GM18505 (cell line): ENCODE data around the gene SPPL3.
"Not testable (repeated sequence)": the region's sequence is repeated elsewhere in the genome, so short reads cannot be mapped to it uniquely, and the experiment has no call there.

Experiments used
- ATAC-seq: cut with Tn5 transposase; IDR thresholded peaks from one replicate; pipeline ENCODE4 v1.9.1; 2021; ENCODE audit not compliant: unreplicated experiment
- POLR2A ChIP-seq: IDR thresholded peaks from 4 replicates; pipeline ENCODE4 v1.6.1; 2011; ENCODE audit warnings: borderline replicate concordance; ENCODE audit not compliant: insufficient read depth, insufficient read length; ENCODE audit errors: extremely low read depth

SPPL3 gene

DNA sequence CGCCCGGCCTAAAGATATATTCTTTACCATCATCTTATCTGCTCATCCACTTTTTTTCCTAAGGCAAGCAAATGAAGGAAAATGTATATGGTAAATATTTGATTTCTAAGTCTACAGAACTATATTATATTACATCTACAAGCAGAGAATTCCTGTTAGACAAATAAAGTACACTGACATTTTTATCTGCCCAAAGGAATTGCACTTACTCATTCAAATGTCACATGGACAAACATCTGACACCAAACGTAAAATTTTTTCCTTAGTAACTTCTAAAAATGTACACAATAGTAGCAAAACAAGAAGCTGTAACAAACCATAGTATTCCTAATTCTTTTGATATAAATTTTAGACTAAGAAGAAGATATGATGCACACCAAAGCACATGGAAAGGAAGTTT, 51.0 kb downstream of the SPPL3 start:
- no peak for ATAC-seq

DNA sequence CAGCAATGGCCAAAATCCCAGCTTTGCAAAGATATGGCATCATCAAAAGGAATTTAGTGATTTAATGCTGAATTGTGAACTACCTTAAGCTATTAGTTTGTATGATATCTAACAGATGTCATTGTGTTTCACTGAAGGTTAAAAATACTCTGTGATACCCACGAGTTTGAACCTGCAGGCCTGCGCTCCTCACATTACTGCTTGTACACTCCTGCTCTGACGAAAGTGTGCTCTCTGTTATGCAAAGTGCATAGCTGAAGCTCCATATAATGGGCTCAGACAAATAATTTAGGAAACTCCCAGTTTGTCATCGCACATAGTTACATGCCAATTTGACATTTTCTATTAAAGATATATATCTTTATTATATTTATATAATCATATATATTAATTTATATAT, 52.2 kb downstream of the SPPL3 start:
- no peak for ATAC-seq
- no peak for TF ChIP-seq POLR2A

More for the DNA sequence above, 51.0 kb downstream of the SPPL3 start:
- TF ChIP-seq POLR2A: no peak

DNA sequence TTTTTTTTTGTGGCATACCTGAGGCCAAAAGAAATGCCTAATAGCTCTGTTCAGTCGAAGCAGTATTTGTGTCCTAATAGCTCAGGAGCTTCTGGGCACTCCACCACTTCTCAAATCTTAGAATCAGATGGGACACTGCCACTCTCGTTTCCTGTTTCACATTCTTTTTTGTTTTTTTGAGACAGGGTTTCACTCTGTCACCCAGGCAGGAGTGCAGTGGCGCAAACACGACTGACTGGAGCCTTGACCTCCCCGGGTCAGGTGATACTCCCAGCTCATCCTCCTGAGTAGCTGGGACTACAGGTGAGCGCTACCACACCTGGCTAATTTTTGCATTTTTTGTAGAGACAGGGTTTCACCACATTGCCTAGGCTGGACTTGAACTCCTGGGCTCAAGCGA, 52.7 kb downstream of the SPPL3 start:
- peak; percentile 47 for ATAC-seq

DNA sequence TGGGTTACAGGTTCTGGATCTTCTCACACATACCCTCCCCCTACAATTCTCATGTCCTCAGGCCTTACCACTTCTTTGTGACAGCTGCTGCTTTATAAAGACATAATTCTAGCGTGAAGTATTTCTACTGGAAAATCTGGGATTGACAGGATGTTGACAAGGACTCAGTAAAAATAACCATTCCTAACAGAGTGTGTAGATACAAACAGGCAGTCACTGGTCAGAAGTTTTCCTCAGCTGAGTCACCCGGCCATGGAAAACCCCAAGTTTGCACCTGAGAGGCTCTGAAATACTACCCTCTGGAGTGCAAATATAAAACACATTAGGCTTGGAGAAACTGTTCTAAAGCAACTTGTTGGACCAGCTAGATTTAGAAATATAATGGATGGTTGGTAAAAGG, 54.4 kb downstream of the SPPL3 start:
- no peak for ATAC-seq
- TF ChIP-seq POLR2A: no peak

More for the DNA sequence above, 52.7 kb downstream of the SPPL3 start:
- no peak for TF ChIP-seq POLR2A

DNA sequence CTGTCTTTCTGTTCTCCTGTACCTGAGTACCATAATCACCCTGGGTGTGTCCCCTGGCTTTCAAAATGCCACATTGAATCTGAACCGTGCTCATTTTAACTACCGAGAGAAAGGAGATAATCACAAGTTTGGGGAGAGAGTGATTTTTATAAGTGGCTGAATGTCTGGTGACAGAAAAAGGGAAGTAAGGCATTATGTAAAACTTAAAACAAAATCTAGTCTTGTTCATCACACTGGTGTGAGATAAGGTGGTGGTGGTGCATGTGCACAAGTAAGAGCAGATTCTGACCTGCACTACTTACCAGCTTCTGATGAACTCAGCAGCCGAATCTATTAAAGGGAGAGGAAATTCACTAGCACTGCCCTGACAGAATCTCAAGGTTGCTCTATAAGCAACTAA, 56.3 kb downstream of the SPPL3 start:
- ATAC-seq: peak; percentile 48
- no peak for TF ChIP-seq POLR2A

DNA sequence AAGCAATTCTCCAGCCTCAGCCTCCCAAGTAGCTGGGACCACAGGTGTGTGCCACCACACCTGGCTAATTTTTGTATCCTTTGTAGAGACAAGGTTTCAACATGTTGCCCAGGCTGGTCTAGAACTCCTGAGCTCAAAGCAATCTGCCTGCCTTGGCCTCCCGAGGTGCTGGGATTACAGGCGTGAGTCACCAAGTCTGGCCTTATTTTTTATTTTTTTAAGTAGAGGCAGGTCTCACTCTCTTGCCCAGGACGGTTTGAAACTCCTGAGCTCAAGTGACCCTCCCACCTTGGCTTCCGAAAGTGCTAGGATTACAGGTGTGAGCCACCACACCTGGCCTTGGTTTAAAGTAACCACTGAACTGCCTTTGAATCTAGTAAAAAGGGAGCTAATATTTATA, 56.8 kb downstream of the SPPL3 start:
- peak; percentile 12 for ATAC-seq
- TF ChIP-seq POLR2A: no peak

DNA sequence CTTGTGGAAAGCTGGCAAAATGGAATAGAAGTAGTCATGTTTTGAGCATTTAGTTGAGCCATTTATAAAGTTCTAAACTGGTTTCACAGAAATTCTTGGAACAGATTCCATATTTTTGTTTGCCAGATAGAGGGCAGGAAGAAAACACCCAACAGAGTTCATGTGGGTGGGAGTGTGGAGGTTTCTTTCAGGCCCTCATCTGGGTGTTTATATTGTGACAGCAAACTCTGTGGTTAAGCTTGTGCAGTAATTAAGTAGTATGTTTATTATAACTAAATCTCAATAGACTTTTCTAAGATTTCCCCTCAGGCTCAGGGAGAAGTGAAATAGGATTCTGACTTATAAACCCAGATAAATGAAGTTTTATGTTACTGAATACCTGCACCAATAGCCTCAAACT, 57.4 kb downstream of the SPPL3 start:
- no peak for ATAC-seq

DNA sequence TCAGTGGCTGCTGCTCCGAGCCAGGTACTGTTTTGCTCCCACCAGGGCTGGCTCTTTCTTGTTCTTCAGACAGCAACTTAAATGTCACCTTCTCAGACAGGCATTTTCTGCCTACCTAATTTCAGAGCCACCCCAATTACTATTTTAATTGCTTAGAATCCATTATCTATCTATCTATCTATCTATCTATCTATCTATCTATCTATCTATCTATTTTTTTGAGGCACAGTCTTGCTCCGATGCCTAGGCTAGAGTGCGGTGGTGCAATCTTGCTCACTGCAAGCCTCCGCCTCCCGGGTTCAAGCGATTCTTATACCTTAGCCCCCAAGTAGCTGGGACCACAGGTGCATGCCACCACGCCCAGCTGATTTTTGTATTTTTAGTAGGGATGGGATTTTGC, 58.5 kb downstream of the SPPL3 start:
- TF ChIP-seq POLR2A: no peak
- ATAC-seq: no peak

More for the DNA sequence above, 57.4 kb downstream of the SPPL3 start:
- no peak for TF ChIP-seq POLR2A

DNA sequence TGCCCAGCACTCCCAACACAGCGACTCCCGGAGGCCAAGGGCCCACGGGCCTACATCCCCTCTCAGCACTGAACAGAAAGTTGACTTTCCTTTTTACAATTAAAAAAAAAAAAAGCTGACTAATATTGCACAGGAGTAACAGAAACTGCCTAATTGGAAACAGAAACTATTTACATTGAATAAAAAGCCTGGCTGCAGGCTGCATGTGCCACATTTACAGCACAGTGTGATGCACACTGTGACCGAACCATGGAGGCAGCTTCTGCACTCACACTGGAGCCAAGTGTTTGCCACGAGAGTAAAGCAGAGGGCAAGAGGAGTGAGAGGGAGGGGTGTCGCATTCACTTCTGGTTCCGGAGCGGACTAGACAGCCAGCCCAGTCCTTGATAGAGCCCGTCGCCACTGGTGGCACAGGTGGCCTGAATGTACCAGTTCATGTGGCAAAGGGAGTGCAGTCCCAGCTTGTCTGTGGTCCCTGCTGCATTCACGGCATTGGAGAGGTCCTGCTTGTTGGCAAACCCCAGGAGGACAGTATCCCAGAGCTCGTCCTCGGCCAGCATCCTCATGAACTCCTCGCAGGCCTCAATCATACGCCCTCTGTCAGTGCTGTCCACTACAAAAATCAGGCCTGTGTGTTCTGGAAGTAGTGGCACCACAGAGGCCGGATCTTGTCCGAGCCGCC, 59.2 kb downstream of the SPPL3 start:
- TF ChIP-seq POLR2A: no peak
- no peak for ATAC-seq

DNA sequence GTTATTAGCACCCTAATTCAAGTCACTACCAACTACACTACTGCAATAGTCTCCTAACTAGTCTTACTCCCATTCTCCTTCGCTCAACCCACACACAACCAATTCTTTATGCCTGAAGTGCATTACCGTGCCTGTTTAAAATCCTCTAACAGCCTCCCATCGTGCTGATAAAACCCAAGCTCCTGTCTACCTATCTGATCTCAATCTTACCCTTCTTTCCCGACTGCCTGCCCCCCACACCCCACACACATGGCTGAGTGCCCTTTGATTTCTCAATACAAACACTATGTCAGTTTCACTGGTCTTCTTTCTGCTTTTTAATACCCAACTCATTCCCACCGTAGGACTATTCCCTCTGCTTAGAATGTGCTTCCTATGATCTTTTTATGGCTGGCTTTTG, 59.9 kb downstream of the SPPL3 start:
- no peak for ATAC-seq
- no peak for TF ChIP-seq POLR2A

DNA sequence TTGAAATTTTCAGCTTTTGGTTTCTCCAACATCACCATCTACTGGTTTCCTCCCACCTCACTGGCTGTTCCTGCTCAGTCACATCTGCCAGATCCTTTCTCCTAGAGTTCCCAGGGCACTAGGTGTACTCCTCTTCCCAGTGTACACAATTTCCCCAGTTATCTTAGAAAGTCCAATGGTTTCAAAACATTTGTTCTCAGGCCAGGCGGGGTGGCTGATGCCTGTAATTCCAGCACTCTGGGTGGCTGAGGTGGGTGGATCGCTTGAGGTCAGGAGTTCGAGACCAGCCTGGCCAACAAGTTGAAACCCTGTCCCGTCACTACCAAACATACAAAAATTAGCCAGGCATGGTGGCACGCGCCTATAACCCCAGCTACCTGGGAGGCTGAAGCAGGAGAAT, 60.7 kb downstream of the SPPL3 start:
- ATAC-seq: no peak
- TF ChIP-seq POLR2A: no peak

DNA sequence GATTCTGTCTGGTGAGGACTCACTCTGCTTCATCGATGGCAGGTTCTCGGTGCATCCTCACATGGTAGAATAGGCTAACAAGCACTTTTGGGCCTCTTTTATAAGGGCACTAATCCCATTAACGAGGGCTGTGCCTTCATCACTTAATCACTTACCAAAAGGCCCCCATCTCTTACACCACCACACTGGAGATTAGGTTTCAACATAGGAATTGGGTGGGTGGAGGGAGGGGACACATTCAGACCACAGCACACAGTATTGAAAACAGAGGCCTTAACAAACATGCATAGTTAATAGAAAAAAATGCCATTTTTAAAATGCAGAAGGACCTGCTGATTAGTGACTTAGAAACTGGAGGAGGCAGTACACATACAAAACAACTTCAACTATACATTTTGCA, 61.6 kb downstream of the SPPL3 start:
- ATAC-seq: no peak
- no peak for TF ChIP-seq POLR2A

DNA sequence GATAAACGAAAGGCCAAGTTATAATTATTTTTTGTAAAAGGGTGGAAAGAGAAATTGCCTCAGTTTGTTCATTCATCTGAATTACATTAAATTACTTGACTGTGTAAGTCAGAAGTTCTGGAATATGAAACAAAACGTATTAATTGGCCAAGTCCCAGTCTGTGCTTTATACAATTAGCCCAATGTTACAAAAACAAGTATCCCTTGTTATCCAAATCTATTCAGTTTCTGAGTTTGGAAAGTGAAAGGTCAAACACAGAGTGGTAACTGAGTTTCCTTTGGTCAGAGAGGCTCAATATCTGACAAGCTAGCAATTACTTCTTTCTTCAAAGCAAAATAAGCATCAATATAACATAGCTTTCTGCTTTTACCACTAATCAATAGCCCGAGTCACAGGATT, 62.6 kb downstream of the SPPL3 start:
- ATAC-seq: no peak
- TF ChIP-seq POLR2A: no peak

DNA sequence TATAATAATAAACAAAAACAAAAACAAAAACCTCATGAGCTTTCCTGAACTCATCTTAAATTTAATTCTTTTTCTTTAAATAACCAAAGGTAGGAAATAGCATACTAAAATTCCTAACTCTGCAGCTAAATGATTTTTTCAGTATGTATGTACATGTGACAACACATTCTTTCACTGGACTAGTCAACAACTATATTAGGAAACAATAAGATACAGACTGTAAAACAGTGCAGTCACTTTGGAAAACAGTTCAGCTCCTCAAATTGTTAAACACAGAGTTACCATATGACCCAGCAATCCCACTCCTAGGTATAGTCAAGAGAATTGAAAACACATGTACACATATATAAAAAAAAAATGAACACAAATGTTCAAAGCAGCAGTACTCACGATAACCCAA, 64.7 kb downstream of the SPPL3 start:
- no peak for ATAC-seq
- no peak for TF ChIP-seq POLR2A

DNA sequence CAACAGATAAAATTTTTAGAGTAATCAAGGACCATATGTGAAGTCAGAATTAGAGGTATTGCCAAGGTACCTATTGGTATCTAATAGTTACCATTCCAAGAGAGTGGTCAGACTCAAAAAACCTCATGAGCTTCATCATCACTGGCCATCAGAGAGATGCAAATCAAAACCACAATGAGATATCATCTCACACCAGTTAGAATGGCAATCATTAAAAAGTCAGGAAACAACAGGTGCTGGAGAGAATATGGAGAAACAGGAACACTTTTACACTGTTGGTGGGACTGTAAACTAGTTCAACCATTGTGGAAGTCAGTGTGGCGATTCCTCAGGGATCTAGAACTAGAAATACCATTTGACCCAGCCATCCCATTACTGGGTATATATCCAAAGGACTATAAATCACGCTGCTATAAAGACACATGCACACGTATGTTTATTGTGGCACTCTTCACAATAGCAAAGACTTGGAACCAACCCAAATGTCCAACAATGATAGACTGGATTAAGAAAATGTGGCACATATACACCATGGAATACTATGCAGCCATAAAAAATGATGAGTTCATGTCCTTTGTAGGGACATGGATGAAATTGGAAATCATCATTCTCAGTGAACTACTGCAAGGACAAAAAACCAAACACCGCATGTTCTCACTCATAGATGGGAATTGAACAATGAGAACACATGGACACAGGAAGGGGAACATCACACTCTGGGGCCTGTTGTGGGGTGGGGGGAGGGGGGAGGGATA, 65.4 kb downstream of the SPPL3 start:
- not testable (repeated sequence) for ATAC-seq
